Liver (tissue), 9 donors: Measurements from ENCODE around the gene ARFGAP3. TPM values are rescaled to one million over a fixed set of nuclear protein-coding genes. Genes with fewer than 3 reads are reported as not detected.
A peak's percentile ranks its signal among the peaks of the same experiment; 100 is the strongest.

Experiments
- DNase-seq: peaks from one replicate; pipeline ENCODE4 v3.0.0-alpha.2; 2017; ENCODE audit warnings: low spot score
- H3K27ac ChIP-seq, 2 donors: one replicate each; pipeline ENCODE4 v1.7.0; 2013; ENCODE audit warnings: inconsistent platforms in 2 of 2, low read length in 2 of 2, control low read depth in 1 of 2, low read depth in 1 of 2, mild to moderate bottlenecking in 1 of 2
- H3K27me3 ChIP-seq, 4 donors: one replicate each; pipeline versions ENCODE4 v1.6.1 to v1.7.0; 2013; ENCODE audit warnings: low read length in 3 of 4, inconsistent platforms in 1 of 4, mild to moderate bottlenecking in 1 of 4, moderate library complexity in 1 of 4; ENCODE audit not compliant: control insufficient read depth in 4 of 4, insufficient read depth in 4 of 4
- H3K36me3 ChIP-seq, 4 donors: one replicate each; pipeline versions ENCODE4 v1.6.1 to v1.7.0; 2013; ENCODE audit warnings: low read length in 3 of 4, mild to moderate bottlenecking in 3 of 4, low read depth in 1 of 4, moderate library complexity in 1 of 4; ENCODE audit not compliant: control insufficient read depth in 4 of 4, insufficient read depth in 3 of 4
- H3K4me1 ChIP-seq, 4 donors: one replicate each; pipeline versions ENCODE4 v1.6.1 to v1.7.0; 2013; ENCODE audit warnings: low read length in 3 of 4, mild to moderate bottlenecking in 3 of 4, moderate library complexity in 1 of 4; ENCODE audit not compliant: control insufficient read depth in 4 of 4, insufficient read depth in 4 of 4
- H3K4me3 ChIP-seq, 3 donors: one replicate each; pipeline versions ENCODE4 v1.6.1 to v1.7.0; 2013; ENCODE audit warnings: low read length in 3 of 3, control low read depth in 1 of 3, low read depth in 1 of 3, mild to moderate bottlenecking in 1 of 3
- H3K9ac ChIP-seq, 2 donors: one replicate each; pipeline ENCODE4 v1.7.0; 2013; ENCODE audit warnings: low read length in 2 of 2, mild to moderate bottlenecking in 2 of 2, moderate library complexity in 2 of 2, control low read depth in 1 of 2, low read depth in 1 of 2
- H3K9me3 ChIP-seq, 4 donors: one replicate each; pipeline versions ENCODE4 v1.6.1 to v1.7.0; 2013; ENCODE audit warnings: low read length in 3 of 4; ENCODE audit not compliant: control insufficient read depth in 4 of 4
- ATF3 ChIP-seq: IDR thresholded peaks from 2 replicates; pipeline ENCODE4 v1.6.1; 2016; ENCODE audit warnings: antibody characterized with exemption
- CTCF ChIP-seq: fragments of 150-350 bp; IDR thresholded peaks from 2 replicates; pipeline ENCODE4 v1.5.1; 2017; ENCODE audit warnings: improper control_type of control experiment, low read depth, low read length; ENCODE audit not compliant: missing input control
- EGR1 ChIP-seq, 2 donors: IDR thresholded peaks; 2 replicates each; pipeline ENCODE4 v1.6.1; 2016 to 2018; ENCODE audit warnings: antibody characterized with exemption in 2 of 2, low read depth in 2 of 2
- FOXA1 ChIP-seq: IDR thresholded peaks from 2 replicates; pipeline ENCODE4 v1.6.1; 2016; ENCODE audit warnings: antibody characterized with exemption
- FOXA2 ChIP-seq: IDR thresholded peaks from 2 replicates; pipeline ENCODE4 v1.6.1; 2016; ENCODE audit warnings: antibody characterized with exemption
- GABPA ChIP-seq, 2 donors: IDR thresholded peaks in 1 of 2; conservative IDR thresholded peaks in 1 of 2; 2 replicates each; pipeline ENCODE4 v1.6.1; 2016; ENCODE audit warnings: antibody characterized with exemption in 2 of 2, mild to moderate bottlenecking in 1 of 2, moderate library complexity in 1 of 2
- HNF4A ChIP-seq, 2 donors: conservative IDR thresholded peaks; 2 replicates each; pipeline ENCODE4 v1.6.1; 2016; ENCODE audit warnings: antibody characterized with exemption in 2 of 2, mild to moderate bottlenecking in 2 of 2
- HNF4G ChIP-seq: IDR thresholded peaks from 2 replicates; pipeline ENCODE4 v1.6.1; 2016; ENCODE audit warnings: antibody characterized with exemption
- JUND ChIP-seq, 2 donors: IDR thresholded peaks; 2 replicates each; pipeline ENCODE4 v1.6.1; 2016; ENCODE audit warnings: antibody characterized with exemption in 2 of 2
- MAX ChIP-seq: IDR thresholded peaks from 2 replicates; pipeline ENCODE4 v1.6.1; 2016; ENCODE audit warnings: antibody characterized with exemption
- NR2F2 ChIP-seq: IDR thresholded peaks from 2 replicates; pipeline ENCODE4 v1.6.1; 2016; ENCODE audit warnings: antibody characterized with exemption
- RAD21 ChIP-seq, 2 donors: IDR thresholded peaks; 2 replicates each; pipeline ENCODE4 v1.6.1; 2016; ENCODE audit warnings: antibody characterized with exemption in 2 of 2, mild to moderate bottlenecking in 2 of 2
- REST ChIP-seq: IDR thresholded peaks from 2 replicates; pipeline ENCODE4 v1.6.1; 2016; ENCODE audit warnings: antibody characterized with exemption, mild to moderate bottlenecking
- RXRA ChIP-seq, 2 donors: IDR thresholded peaks; 2 replicates each; pipeline ENCODE4 v1.6.1; 2017 to 2018; ENCODE audit warnings: antibody characterized with exemption in 2 of 2, mild to moderate bottlenecking in 1 of 2
- SP1 ChIP-seq: IDR thresholded peaks from 2 replicates; pipeline ENCODE4 v1.6.1; 2018; ENCODE audit warnings: antibody characterized with exemption, mild to moderate bottlenecking
- TAF1 ChIP-seq: conservative IDR thresholded peaks from 2 replicates; pipeline ENCODE4 v1.6.1; 2016; ENCODE audit warnings: antibody characterized with exemption, mild to moderate bottlenecking
- YY1 ChIP-seq: IDR thresholded peaks from 2 replicates; pipeline ENCODE4 v1.6.1; 2016; ENCODE audit warnings: antibody characterized with exemption, mild to moderate bottlenecking
- ZBTB33 ChIP-seq: IDR thresholded peaks from 2 replicates; pipeline ENCODE4 v1.6.1; 2016; ENCODE audit warnings: antibody characterized with exemption
- WGBS: extraction: QIAGEN DNeasy Blood & Tissue Kit; methylation state at CpG from one replicate; pipeline ENCODE4 v1.1.7; 2013; 5-methylcytosine and 5-hydroxymethylcytosine counted together
- polyA plus RNA-seq, 2 donors: library from polyadenylated mRNA; stranded (reverse) in 1 of 2; unstranded in 1 of 2; fragments of 200-250 nt in 1 of 2; fragments of >200 nt in 1 of 2; fragmentation: Nextera tagmentation in 1 of 2; extraction: Ambion mirVana in 1 of 2; gene quantifications; one replicate each; pipeline versions ENCODE4 v1.2.1 to v1.2.3, GENCODE V29; 2013 to 2015
- total RNA-seq, 2 donors: library from RNA; depleted of rRNA; stranded (reverse); fragments of >200 nt; gene quantifications; one replicate each; pipeline ENCODE4 v1.2.3, GENCODE V29; 2014
- donor health status: healthy.
- donor health status: healthy.
- donor health status: healthy.
- donor health status: healthy.
- donor health status: healthy.

The ARFGAP3 gene
- total and polyA plus RNA-seq, 4 donors = 18.2 to 55.1 (median 27.5) TPM

- TF ChIP-seq SP1 (no peak), FOXA1 (no peak), HNF4A (conservative IDR thresholded peaks at IDR 0.05) (no peak), GABPA (IDR thresholded peaks at IDR 0.05 in 1 of 2, conservative IDR thresholded peaks at IDR 0.05 in 1 of 2) (no peak)
These were observed 50.9 kb downstream of the ARFGAP3 start for GRCh38 chr22:42805998-42806830.

GRCh38 chr22:42805016-42805997 is 51.8 kb downstream of the ARFGAP3 start:
- no peak overlapping the region for H3K9ac ChIP-seq
- H3K36me3 ChIP-seq = peaks cover 0 to 41% (median 19%) of the 10 kb centered on the region in 4 donors
- TF ChIP-seq REST = peak; percentile 58
- TF ChIP-seq GABPA (IDR thresholded peaks at IDR 0.05 in 1 of 2, conservative IDR thresholded peaks at IDR 0.05 in 1 of 2) = peak in 1 of 2 donors; percentile 21
- TF ChIP-seq SP1 = peak; percentile 79
- peak; percentile 74 for TF ChIP-seq FOXA2
- TF ChIP-seq FOXA1 = peak; percentile 46
- TF ChIP-seq HNF4G = no peak
- TF ChIP-seq ATF3 = no peak
- TF ChIP-seq HNF4A (conservative IDR thresholded peaks at IDR 0.05) = peak; percentile 66 to 77
- peak; percentile 72 for TF ChIP-seq MAX
- TF ChIP-seq TAF1 = peak; percentile 46
- peak; percentile 66 to 74 for TF ChIP-seq RXRA (IDR thresholded peaks at IDR 0.05)
- TF ChIP-seq NR2F2 = peak; percentile 88
- TF ChIP-seq RAD21 (IDR thresholded peaks at IDR 0.05) = peak in 1 of 2 donors; percentile 4
- TF ChIP-seq CTCF = no peak
- TF ChIP-seq EGR1 (IDR thresholded peaks at IDR 0.05; ENCODE audit: low read depth in 2 of 2) = no peak
- TF ChIP-seq JUND (IDR thresholded peaks at IDR 0.05) = peak in 1 of 2 donors; percentile 45
- TF ChIP-seq ZBTB33 = peak; percentile 9
- peak; percentile 82 for TF ChIP-seq YY1
- H3K4me1 ChIP-seq = peaks cover 3 to 19% (median 14%) of the 10 kb centered on the region in 4 donors
- H3K9me3 ChIP-seq = no peaks in the 10 kb centered on the region
- H3K27ac ChIP-seq = peak overlapping the region; percentile 71 to 85
- H3K27me3 ChIP-seq = no peaks in the 10 kb centered on the region
- 31% methylated on average over 13 of the region's 13 CpGs for WGBS
- no peak for DNase-seq
- H3K4me3 ChIP-seq = no peak overlapping the region

More at GRCh38 chr22:42805998-42806830, 50.9 kb downstream of the ARFGAP3 start:
- peak overlapping the region; percentile 71 to 85 for H3K27ac ChIP-seq
- peaks cover 0 to 43% (median 23%) of the 10 kb centered on the region in 4 donors for H3K36me3 ChIP-seq
- no peak for DNase-seq
- no peaks in the 10 kb centered on the region for H3K27me3 ChIP-seq
- 82% methylated on average over 15 of the region's 15 CpGs for WGBS
- peaks cover 3 to 19% (median 14%) of the 10 kb centered on the region in 4 donors for H3K4me1 ChIP-seq
- H3K4me3 ChIP-seq = no peak overlapping the region
- no peak overlapping the region for H3K9ac ChIP-seq
- H3K9me3 ChIP-seq = no peaks in the 10 kb centered on the region
